H9 (cell line): ENCODE data around the gene WDR82. TPM values are rescaled to one million over a fixed set of nuclear protein-coding genes. Genes with fewer than 3 reads are reported as not detected.
A peak's percentile ranks its signal among the peaks of the same experiment; 100 is the strongest.

Source experiments
- DNase-seq: peaks from one replicate; pipeline ENCODE4 v3.0.0-alpha.2; 2017
- H2AFZ ChIP-seq: one replicate; pipeline ENCODE4 v1.6.1; 2013; ENCODE audit warnings: mild to moderate bottlenecking, low read length, control low read depth, moderate library complexity
- H2AK5ac ChIP-seq: 2 replicates; pipeline ENCODE4 v1.6.1; 2013; ENCODE audit warnings: low read length, control low read depth, mixed read lengths; ENCODE audit not compliant: insufficient read length
- H2BK120ac ChIP-seq: one replicate; pipeline ENCODE4 v1.6.1; 2013; ENCODE audit warnings: low read depth, mild to moderate bottlenecking, low read length, control low read depth, inconsistent platforms; ENCODE audit not compliant: poor library complexity, severe bottlenecking
- H2BK12ac ChIP-seq: 2 replicates; pipeline ENCODE4 v1.6.1; 2013; ENCODE audit warnings: low read length, control low read depth, mixed read lengths, low read depth; ENCODE audit not compliant: insufficient read length
- H2BK15ac ChIP-seq: 2 replicates; pipeline ENCODE4 v1.6.1; 2013; ENCODE audit warnings: low read depth, low read length, control low read depth
- H2BK20ac ChIP-seq: one replicate; pipeline ENCODE4 v1.6.1; 2013; ENCODE audit warnings: low read depth, mild to moderate bottlenecking, low read length, control low read depth, inconsistent platforms; ENCODE audit not compliant: poor library complexity, severe bottlenecking
- H2BK5ac ChIP-seq: 2 replicates; pipeline ENCODE4 v1.6.1; 2013; ENCODE audit warnings: low read length, control low read depth, mixed read lengths; ENCODE audit not compliant: insufficient read length
- H3K14ac ChIP-seq: 2 replicates; pipeline ENCODE4 v1.6.1; 2013; ENCODE audit warnings: low read length, control low read depth; ENCODE audit not compliant: insufficient read depth
- H3K18ac ChIP-seq: 2 replicates; pipeline ENCODE4 v1.6.1; 2013; ENCODE audit warnings: low read depth, mild to moderate bottlenecking, mixed read lengths, low read length, control low read depth; ENCODE audit not compliant: insufficient read length
- H3K23ac ChIP-seq: 2 replicates; pipeline ENCODE4 v1.6.1; 2013; ENCODE audit warnings: low read length, control low read depth, mixed read lengths, low read depth; ENCODE audit not compliant: insufficient read length
- H3K23me2 ChIP-seq: 2 replicates; pipeline ENCODE4 v1.6.1; 2013; ENCODE audit warnings: low read depth, mild to moderate bottlenecking, mixed read lengths, low read length, control low read depth; ENCODE audit not compliant: insufficient read length, poor library complexity, severe bottlenecking
- H3K27ac ChIP-seq: 2 replicates; pipeline ENCODE4 v1.5.1; 2013; ENCODE audit warnings: low read length, control low read depth, mixed read lengths, low read depth; ENCODE audit not compliant: insufficient read length
- H3K27me3 ChIP-seq: 2 replicates; pipeline ENCODE4 v1.6.1; 2013; ENCODE audit warnings: low read length, control low read depth, inconsistent platforms; ENCODE audit not compliant: insufficient read depth
- H3K4ac ChIP-seq: 2 replicates; pipeline ENCODE4 v1.6.1; 2013; ENCODE audit warnings: low read depth, mild to moderate bottlenecking, control low read depth, inconsistent platforms, low read length, moderate library complexity
- H3K4me1 ChIP-seq: 2 replicates; pipeline ENCODE4 v1.6.1; 2013; ENCODE audit warnings: low read length, control low read depth, inconsistent platforms; ENCODE audit not compliant: insufficient read depth
- H3K4me2 ChIP-seq: 2 replicates; pipeline ENCODE4 v1.6.1; 2013; ENCODE audit warnings: low read length, control low read depth, mixed read lengths; ENCODE audit not compliant: insufficient read length, insufficient read depth
- H3K56ac ChIP-seq: 2 replicates; pipeline ENCODE4 v1.6.1; 2013; ENCODE audit warnings: low read depth, mild to moderate bottlenecking, mixed read lengths, low read length, control low read depth; ENCODE audit not compliant: insufficient read length
- H3K79me1 ChIP-seq: 2 replicates; pipeline ENCODE4 v1.6.1; 2013; ENCODE audit warnings: low read depth, mild to moderate bottlenecking, moderate library complexity, low read length, control low read depth, inconsistent platforms; ENCODE audit not compliant: insufficient read depth, poor library complexity, severe bottlenecking
- H3K79me2 ChIP-seq: 2 replicates; pipeline ENCODE4 v1.6.1; 2013; ENCODE audit warnings: low read length, control low read depth, inconsistent platforms; ENCODE audit not compliant: insufficient read depth
- H3K9ac ChIP-seq: 2 replicates; pipeline ENCODE4 v1.6.1; 2013; ENCODE audit warnings: low read length, control low read depth, mixed read lengths; ENCODE audit not compliant: insufficient read length; ENCODE audit errors: extremely low read depth
- H3K9me3 ChIP-seq: one replicate; pipeline ENCODE4 v1.6.1; 2013; ENCODE audit warnings: low read depth, low read length, inconsistent platforms; ENCODE audit not compliant: control insufficient read depth
- H3T11ph ChIP-seq: one replicate; pipeline ENCODE4 v1.6.1; 2013; ENCODE audit warnings: mild to moderate bottlenecking, low read length, control low read depth, inconsistent platforms
- H4K20me1 ChIP-seq: one replicate; pipeline ENCODE4 v1.6.1; 2013; ENCODE audit not compliant: control insufficient read depth, insufficient read length, insufficient read depth
- H4K5ac ChIP-seq: 2 replicates; pipeline ENCODE4 v1.6.1; 2013; ENCODE audit warnings: low read depth, mild to moderate bottlenecking, mixed read lengths, low read length, control low read depth; ENCODE audit not compliant: insufficient read length
- H4K8ac ChIP-seq: replicated peaks from 2 replicates; pipeline ENCODE4 v1.6.1; 2013; ENCODE audit warnings: low read length, control low read depth, mixed read lengths, low read depth; ENCODE audit not compliant: insufficient read length
- H4K91ac ChIP-seq: 2 replicates; pipeline ENCODE4 v1.6.1; 2013; ENCODE audit warnings: low read depth, mild to moderate bottlenecking, moderate library complexity, mixed read lengths, low read length, control low read depth; ENCODE audit not compliant: insufficient read length
- H3K27ac Mint-ChIP-seq, 3 experiments: 2 replicates in 2 of 3; 3 replicates in 1 of 3; pipeline ENCODE4 v1.8.0; 2020 to 2021; ENCODE audit warnings: mixed read lengths in 3 of 3, mild to moderate bottlenecking in 1 of 3, moderate library complexity in 1 of 3
- H3K27me3 Mint-ChIP-seq: 2 replicates; pipeline ENCODE4 v1.8.0; 2021; ENCODE audit warnings: low read depth, mild to moderate bottlenecking, moderate library complexity, mixed read lengths
- H3K36me3 Mint-ChIP-seq, 3 experiments: 2 replicates in 2 of 3; 3 replicates in 1 of 3; pipeline ENCODE4 v1.8.0; 2020 to 2021; ENCODE audit warnings: low read depth in 3 of 3, mixed read lengths in 3 of 3; ENCODE audit not compliant: insufficient read depth in 1 of 3
- H3K4me1 Mint-ChIP-seq, 2 experiments: 2 replicates each; pipeline ENCODE4 v1.8.0; 2020; ENCODE audit warnings: mixed read lengths in 2 of 2
- H3K4me3 Mint-ChIP-seq, 2 experiments: 2 replicates in 1 of 2; 3 replicates in 1 of 2; pipeline ENCODE4 v1.8.0; 2020 to 2021; ENCODE audit warnings: mild to moderate bottlenecking in 2 of 2, mixed read lengths in 2 of 2, moderate library complexity in 1 of 2
- H3K9me3 Mint-ChIP-seq, 2 experiments: 2 replicates in 1 of 2; 3 replicates in 1 of 2; pipeline ENCODE4 v1.8.0; 2020; ENCODE audit warnings: mild to moderate bottlenecking in 2 of 2, mixed read lengths in 2 of 2, moderate library complexity in 1 of 2
- WGBS: extraction: QIAGEN DNeasy Blood & Tissue Kit; methylation state at CpG from one replicate; pipeline ENCODE4 v1.1.7; 2013; ENCODE audit warnings: missing lambda C conversion rate, low lambda C conversion rate, mixed read lengths; ENCODE audit not compliant: insufficient read length; ENCODE audit errors: extremely low coverage; 5-methylcytosine and 5-hydroxymethylcytosine counted together
- total RNA-seq: library from RNA; stranded (reverse); gene quantifications from 2 replicates; pipeline ENCODE4 v1.2.1, GENCODE V29; 2021
- TF ChIP-seq, protein P1 (sequence below): fragments of 200-600 bp; sonication (generic); conservative IDR thresholded peaks from 3 replicates; pipeline ENCODE4 v1.8.0; 2021; ENCODE audit warnings: antibody characterized with exemption, mild to moderate bottlenecking

The WDR82 gene
- total RNA-seq, 1 experiment from 2014 or later: 83.1 TPM

DNA sequence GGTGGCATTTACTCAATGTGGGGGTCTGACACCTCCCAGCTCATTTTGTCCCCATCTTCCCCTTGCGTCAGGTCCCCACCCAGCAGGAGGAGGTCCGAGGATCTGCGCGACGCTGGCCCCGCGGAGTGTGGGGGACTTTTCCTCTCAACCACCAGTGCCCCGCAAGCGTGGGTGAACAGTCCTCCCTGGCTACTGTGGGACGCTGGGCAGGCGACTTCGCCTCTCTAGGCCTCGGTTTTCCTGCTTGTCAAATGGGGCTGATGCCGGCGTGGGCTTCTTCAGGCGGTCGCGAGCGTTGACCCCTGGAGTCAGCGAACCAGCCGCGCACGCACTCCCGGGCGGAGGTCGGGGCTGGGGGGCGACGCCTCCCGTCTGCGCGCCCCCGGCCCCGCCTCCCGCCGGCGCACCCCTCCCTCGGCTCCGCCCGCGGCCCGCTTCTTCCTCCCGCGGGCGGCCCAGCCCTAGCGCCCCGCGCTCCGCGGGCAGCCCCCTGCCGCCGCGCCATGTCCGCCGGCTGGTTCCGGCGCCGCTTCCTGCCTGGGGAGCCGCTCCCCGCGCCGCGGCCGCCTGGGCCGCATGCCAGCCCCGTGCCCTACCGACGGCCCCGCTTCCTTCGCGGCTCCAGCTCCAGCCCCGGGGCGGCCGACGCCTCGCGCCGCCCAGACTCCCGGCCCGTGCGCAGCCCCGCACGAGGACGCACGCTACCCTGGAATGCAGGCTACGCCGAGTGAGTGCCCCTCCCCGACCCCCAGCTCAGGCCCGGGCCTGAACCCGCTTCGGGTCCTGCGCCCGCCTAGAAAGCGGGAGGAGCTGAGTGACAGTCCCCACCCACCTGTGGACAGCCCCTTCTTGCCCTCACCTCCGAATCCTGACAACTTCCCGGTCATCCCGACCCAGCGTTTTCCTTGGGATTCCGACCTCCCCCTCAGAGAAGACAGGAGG lies 32.9 kb downstream of the WDR82 start, which contains the start of gene PPM1M:
Gene PPM1M, plus strand, starts transcription at position 438 of the 942 bp plus-strand sequence. Its CDS starts 66 bp downstream, at position 504.
- Histone ChIP-seq H3K23ac (no peak within 1 kb of the TSS), H3K14ac (no peak within 1 kb of the TSS; the same call in 1 of the 2 replicates), H3K27ac (no peak within 1 kb of the TSS), H3K4ac (no peak within 1 kb of the TSS), H2BK20ac (no peak within 1 kb of the TSS), H3K79me1 (no peaks in the 10 kb centered on the region), H3K9me3 (no peaks in the 10 kb centered on the region), H4K8ac (no peak within 1 kb of the TSS), H4K20me1 (no peaks in the 10 kb centered on the region), H3K18ac (no peak within 1 kb of the TSS), H2AFZ (no peak within 1 kb of the TSS), H2BK5ac (no peak within 1 kb of the TSS), H2BK12ac (no peak within 1 kb of the TSS), H4K91ac (no peak within 1 kb of the TSS), H2AK5ac (no peak within 1 kb of the TSS), H2BK15ac (no peak within 1 kb of the TSS), H3K79me2 (no peaks in the 10 kb centered on the region), H3T11ph (no peak within 1 kb of the TSS), H3K56ac (no peak within 1 kb of the TSS), H3K4me2 (peak within 1 kb of the TSS; percentile 59), H3K4me1 (no peaks in the 10 kb centered on the region), H3K9ac (no peak within 1 kb of the TSS), H4K5ac (no peak within 1 kb of the TSS), H2BK120ac (no peak within 1 kb of the TSS), H3K27me3 (peaks cover 14% of the 10 kb centered on the region; the same call in 1 of the 2 replicates), H3K23me2 (peaks cover 3% of the 10 kb centered on the region)
- Mint-ChIP-seq H3K27me3 (peaks cover 46% of the 10 kb centered on the region), H3K27ac (no peak within 1 kb of the TSS), H3K36me3 (peaks cover under 1 to 29% (median 5%) of the 10 kb centered on the region in 3 experiments; a peak in 5 of 7 replicates), H3K4me3 (peak within 1 kb of the TSS; percentile 62 to 77), H3K9me3 (peaks cover 0 to 5% of the 10 kb centered on the region in 2 experiments; a peak in 2 of 5 replicates), H3K4me1 (peaks cover 6 to 15% of the 10 kb centered on the region in 2 experiments)
- TF ChIP-seq, protein P1, sequence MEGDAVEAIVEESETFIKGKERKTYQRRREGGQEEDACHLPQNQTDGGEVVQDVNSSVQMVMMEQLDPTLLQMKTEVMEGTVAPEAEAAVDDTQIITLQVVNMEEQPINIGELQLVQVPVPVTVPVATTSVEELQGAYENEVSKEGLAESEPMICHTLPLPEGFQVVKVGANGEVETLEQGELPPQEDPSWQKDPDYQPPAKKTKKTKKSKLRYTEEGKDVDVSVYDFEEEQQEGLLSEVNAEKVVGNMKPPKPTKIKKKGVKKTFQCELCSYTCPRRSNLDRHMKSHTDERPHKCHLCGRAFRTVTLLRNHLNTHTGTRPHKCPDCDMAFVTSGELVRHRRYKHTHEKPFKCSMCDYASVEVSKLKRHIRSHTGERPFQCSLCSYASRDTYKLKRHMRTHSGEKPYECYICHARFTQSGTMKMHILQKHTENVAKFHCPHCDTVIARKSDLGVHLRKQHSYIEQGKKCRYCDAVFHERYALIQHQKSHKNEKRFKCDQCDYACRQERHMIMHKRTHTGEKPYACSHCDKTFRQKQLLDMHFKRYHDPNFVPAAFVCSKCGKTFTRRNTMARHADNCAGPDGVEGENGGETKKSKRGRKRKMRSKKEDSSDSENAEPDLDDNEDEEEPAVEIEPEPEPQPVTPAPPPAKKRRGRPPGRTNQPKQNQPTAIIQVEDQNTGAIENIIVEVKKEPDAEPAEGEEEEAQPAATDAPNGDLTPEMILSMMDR: no peak
- DNase-seq: peak; percentile 73
- WGBS: no CpG with 5 or more reads among the region's 98 CpGs
